Trophoblast cell (in vitro differentiated cells and primary cell): ENCODE data around the gene DDX20.

ENCODE experiments used
- DNase-seq, 2 donors: peaks; one replicate each; pipeline ENCODE4 v3.0.0-alpha.2; 2016
- H2AFZ ChIP-seq: 2 replicates; pipeline ENCODE4 v1.6.1; 2013; ENCODE audit warnings: low read length, moderate library complexity, mild to moderate bottlenecking; ENCODE audit not compliant: insufficient read depth, poor library complexity
- H2AK5ac ChIP-seq: 2 replicates; pipeline ENCODE4 v1.6.1; 2013; ENCODE audit warnings: mild to moderate bottlenecking, low read length
- H2BK120ac ChIP-seq: 2 replicates; pipeline ENCODE4 v1.6.1; 2013; ENCODE audit warnings: low read length, mild to moderate bottlenecking, moderate library complexity; ENCODE audit not compliant: insufficient read depth, poor library complexity
- H2BK12ac ChIP-seq: 2 replicates; pipeline ENCODE4 v1.6.1; 2013; ENCODE audit warnings: mild to moderate bottlenecking, low read length, moderate library complexity
- H2BK5ac ChIP-seq: 2 replicates; pipeline ENCODE4 v1.6.1; 2013; ENCODE audit warnings: low read length, low read depth, moderate library complexity, mild to moderate bottlenecking; ENCODE audit not compliant: poor library complexity
- H3K14ac ChIP-seq: 2 replicates; pipeline ENCODE4 v1.6.1; 2013; ENCODE audit warnings: mild to moderate bottlenecking, low read length
- H3K18ac ChIP-seq: 2 replicates; pipeline ENCODE4 v1.6.1; 2013; ENCODE audit warnings: mild to moderate bottlenecking, low read length
- H3K23ac ChIP-seq: 2 replicates; pipeline ENCODE4 v1.6.1; 2013; ENCODE audit warnings: low read length
- H3K27ac ChIP-seq: 2 replicates; pipeline ENCODE4 v1.5.1; 2013; ENCODE audit warnings: low read depth, mild to moderate bottlenecking, inconsistent platforms, low read length, moderate library complexity
- H3K27me3 ChIP-seq: 2 replicates; pipeline ENCODE4 v1.6.1; 2013; ENCODE audit warnings: inconsistent platforms, mild to moderate bottlenecking, low read length, moderate library complexity; ENCODE audit not compliant: insufficient read depth
- H3K36me3 ChIP-seq, 2 experiments: 1 replicate in 1 of 2; 2 replicates in 1 of 2; pipeline ENCODE4 v1.6.1; 2013; ENCODE audit warnings: low read length in 2 of 2, mild to moderate bottlenecking in 2 of 2, moderate library complexity in 1 of 2; ENCODE audit not compliant: insufficient read depth in 2 of 2, control insufficient read depth in 1 of 2
- H3K4ac ChIP-seq: 2 replicates; pipeline ENCODE4 v1.6.1; 2013; ENCODE audit warnings: low read depth, mild to moderate bottlenecking, low read length, moderate library complexity
- H3K4me1 ChIP-seq, 2 experiments: 1 replicate in 1 of 2; 2 replicates in 1 of 2; pipeline ENCODE4 v1.6.1; 2013; ENCODE audit warnings: low read length in 2 of 2, mild to moderate bottlenecking in 2 of 2, moderate library complexity in 1 of 2; ENCODE audit not compliant: insufficient read depth in 2 of 2, control insufficient read depth in 1 of 2
- H3K4me2 ChIP-seq: 2 replicates; pipeline ENCODE4 v1.6.1; 2013; ENCODE audit warnings: inconsistent platforms, mild to moderate bottlenecking, low read length, moderate library complexity
- H3K4me3 ChIP-seq: 2 replicates; pipeline ENCODE4 v1.5.1; 2013; ENCODE audit warnings: mild to moderate bottlenecking, low read depth, low read length, inconsistent platforms
- H3K79me1 ChIP-seq: one replicate; pipeline ENCODE4 v1.6.1; 2013; ENCODE audit warnings: low read length
- H3K79me2 ChIP-seq: 2 replicates; pipeline ENCODE4 v1.6.1; 2013; ENCODE audit warnings: low read length, mild to moderate bottlenecking; ENCODE audit not compliant: control insufficient read depth, insufficient read depth, poor library complexity
- H3K9ac ChIP-seq: 2 replicates; pipeline ENCODE4 v1.6.1; 2013; ENCODE audit warnings: mild to moderate bottlenecking, low read length
- H3K9me3 ChIP-seq: 2 replicates; pipeline ENCODE4 v1.6.1; 2013; ENCODE audit warnings: low read depth, mild to moderate bottlenecking, control low read depth, inconsistent platforms, low read length; ENCODE audit not compliant: insufficient read depth
- H4K12ac ChIP-seq: 2 replicates; pipeline ENCODE4 v1.6.1; 2013; ENCODE audit warnings: low read depth, mild to moderate bottlenecking, low read length, moderate library complexity
- H4K8ac ChIP-seq: 2 replicates; pipeline ENCODE4 v1.6.1; 2013; ENCODE audit warnings: low read depth, mild to moderate bottlenecking, low read length, moderate library complexity
- H4K91ac ChIP-seq: one replicate; pipeline ENCODE4 v1.6.1; 2013; ENCODE audit warnings: low read depth, mild to moderate bottlenecking, low read length, moderate library complexity
- WGBS: extraction: QIAGEN DNeasy Blood & Tissue Kit; methylation state at CpG from one replicate; pipeline ENCODE4 v1.1.7; 2013; ENCODE audit warnings: missing lambda C conversion rate; ENCODE audit not compliant: insufficient read length, insufficient coverage; ENCODE audit errors: extremely low coverage; 5-methylcytosine and 5-hydroxymethylcytosine counted together

Gene DDX20

DNA sequence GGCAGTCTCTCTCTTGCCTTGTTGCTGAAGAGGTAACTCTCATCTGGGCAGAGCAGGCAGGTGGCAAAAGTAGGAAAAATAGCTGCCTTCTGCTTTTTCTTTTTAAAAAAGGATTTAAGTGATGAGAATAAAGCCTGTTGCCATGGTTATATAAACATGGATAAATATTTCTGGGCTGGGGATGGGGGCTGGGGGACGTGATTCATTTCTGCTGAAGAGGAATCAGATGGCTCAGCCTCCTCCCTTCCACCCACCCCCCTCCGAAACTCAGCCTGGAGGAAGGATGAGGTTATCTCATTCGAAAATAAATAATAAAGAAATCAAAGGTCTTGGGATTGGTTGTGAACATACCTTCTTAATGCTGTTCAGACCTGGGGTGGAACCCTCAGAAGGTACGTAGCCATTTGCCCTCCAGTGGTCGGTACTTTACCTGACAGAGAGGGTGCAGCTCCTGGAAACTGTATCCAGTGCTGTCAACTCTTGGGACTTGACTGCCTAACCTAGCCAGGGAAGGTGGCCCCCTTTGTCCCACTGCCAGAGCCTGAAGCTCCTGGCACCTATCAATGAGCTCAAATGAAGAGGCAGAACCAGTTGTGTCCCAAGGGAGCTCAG, 12.7 kb upstream of the DDX20 start:
- Histone ChIP-seq H2AK5ac (no peak overlapping the region), H3K4ac (no peak overlapping the region), H4K12ac (no peak overlapping the region), H3K4me2 (no peak overlapping the region), H3K36me3 (no peaks in the 10 kb centered on the region), H3K79me1 (peaks cover 3% of the 10 kb centered on the region), H3K4me3 (no peak overlapping the region), H3K79me2 (no peaks in the 10 kb centered on the region), H2BK120ac (no peak overlapping the region), H3K18ac (no peak overlapping the region), H3K9ac (no peak overlapping the region), H4K8ac (no peak overlapping the region), H2BK5ac (no peak overlapping the region), H3K9me3 (peaks cover 1% of the 10 kb centered on the region), H3K27ac (no peak overlapping the region), H3K14ac (no peak overlapping the region), H2AFZ (no peak overlapping the region), H3K4me1 (peaks cover 16 to 17% of the 10 kb centered on the region in 2 experiments), H3K27me3 (peaks cover 23% of the 10 kb centered on the region), H2BK12ac (no peak overlapping the region), H4K91ac (no peak overlapping the region), H3K23ac (no peak overlapping the region)
- DNase-seq, result peak; percentile 36 to 46
- no CpG with 5 or more reads among the region's 5 CpGs for WGBS

DNA sequence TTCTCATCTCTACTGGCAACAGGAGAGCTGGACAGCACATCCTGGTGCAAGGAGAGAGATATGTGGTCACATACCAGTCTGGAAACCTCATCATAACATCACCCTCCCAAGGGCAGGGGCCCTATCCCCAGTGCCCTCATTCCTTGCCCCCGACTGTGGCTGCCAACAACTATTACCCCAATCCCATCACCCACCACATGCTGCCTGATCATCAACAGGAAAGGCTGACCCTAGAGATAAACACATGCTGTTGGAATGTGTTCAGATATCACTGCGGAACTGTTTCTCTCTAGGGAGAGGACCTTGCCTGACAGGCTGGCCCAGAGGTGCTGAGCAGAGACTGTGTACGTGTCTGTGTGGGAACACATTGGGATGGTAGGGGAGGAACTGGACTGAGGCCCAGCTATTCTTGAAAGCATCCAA, 12.0 kb upstream of the DDX20 start:
- no peak overlapping the region for H3K4me3 ChIP-seq
- no peak overlapping the region for H2AK5ac ChIP-seq
- H4K91ac ChIP-seq, result no peak overlapping the region
- DNase-seq, result peak; percentile 61 to 72
- no peak overlapping the region for H3K27ac ChIP-seq
- H2BK12ac ChIP-seq, result no peak overlapping the region
- no peaks in the 10 kb centered on the region for H3K79me1 ChIP-seq
- H3K36me3 ChIP-seq, result no peaks in the 10 kb centered on the region
- no peak overlapping the region for H2AFZ ChIP-seq
- H2BK120ac ChIP-seq, result no peak overlapping the region
- no peak overlapping the region for H2BK5ac ChIP-seq
- no peak overlapping the region for H3K18ac ChIP-seq
- H3K9me3 ChIP-seq, result peaks cover 1% of the 10 kb centered on the region
- no peak overlapping the region for H3K14ac ChIP-seq
- no peak overlapping the region for H3K4ac ChIP-seq
- H3K27me3 ChIP-seq, result peaks cover 19% of the 10 kb centered on the region
- no peak overlapping the region for H3K23ac ChIP-seq
- H4K12ac ChIP-seq, result no peak overlapping the region
- H3K9ac ChIP-seq, result no peak overlapping the region
- WGBS, result no CpG with 5 or more reads among the region's 3 CpGs
- H3K4me2 ChIP-seq, result no peak overlapping the region
- no peaks in the 10 kb centered on the region for H3K79me2 ChIP-seq
- no peak overlapping the region for H4K8ac ChIP-seq
- H3K4me1 ChIP-seq, result peaks cover 10 to 11% of the 10 kb centered on the region in 2 experiments

DNA sequence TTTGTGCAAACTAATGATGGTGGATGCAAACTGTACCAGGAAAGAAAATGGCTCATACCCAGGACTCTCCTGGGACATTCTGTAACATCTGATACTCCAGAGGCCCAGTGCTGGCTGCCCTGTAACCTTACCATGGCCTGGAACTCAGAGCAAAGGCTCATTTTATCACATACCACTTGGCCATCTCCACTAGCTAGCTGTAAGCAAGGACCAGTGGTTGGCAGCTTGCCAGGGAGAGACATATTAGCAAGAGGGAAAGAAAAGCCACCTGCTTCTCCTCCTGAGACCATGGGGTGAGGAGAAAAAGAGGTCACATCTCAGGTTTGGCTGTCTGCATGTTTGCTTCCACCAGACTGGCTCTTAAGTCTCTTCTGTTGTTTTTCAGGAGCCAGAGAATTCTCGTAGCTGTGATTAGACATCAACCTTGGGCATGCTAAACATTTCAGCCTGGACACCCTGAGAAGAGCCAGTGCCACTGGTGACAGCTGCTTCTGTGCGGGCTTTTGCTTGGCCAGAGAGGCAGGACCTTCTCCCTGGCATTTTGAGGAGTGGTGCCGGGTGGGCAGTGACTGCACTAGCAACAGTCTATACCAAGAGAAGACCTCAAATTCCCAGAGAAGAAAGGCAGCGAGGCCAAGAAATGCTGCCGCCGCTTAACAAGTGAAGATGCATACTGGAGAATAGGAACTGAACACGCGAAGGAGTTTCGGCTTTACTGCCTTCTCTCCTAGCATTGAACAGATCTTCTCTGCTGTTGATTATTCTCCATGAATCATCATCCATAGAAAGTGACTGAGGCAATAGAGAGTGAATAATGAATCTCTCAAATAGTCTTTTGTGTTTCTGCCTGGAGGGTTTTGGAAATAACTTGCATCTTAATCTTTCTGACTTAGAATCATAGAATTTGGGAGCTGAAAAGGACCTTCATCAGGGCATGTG, 9.8 kb upstream of the DDX20 start:
- no peak overlapping the region for H4K8ac ChIP-seq

DNA sequence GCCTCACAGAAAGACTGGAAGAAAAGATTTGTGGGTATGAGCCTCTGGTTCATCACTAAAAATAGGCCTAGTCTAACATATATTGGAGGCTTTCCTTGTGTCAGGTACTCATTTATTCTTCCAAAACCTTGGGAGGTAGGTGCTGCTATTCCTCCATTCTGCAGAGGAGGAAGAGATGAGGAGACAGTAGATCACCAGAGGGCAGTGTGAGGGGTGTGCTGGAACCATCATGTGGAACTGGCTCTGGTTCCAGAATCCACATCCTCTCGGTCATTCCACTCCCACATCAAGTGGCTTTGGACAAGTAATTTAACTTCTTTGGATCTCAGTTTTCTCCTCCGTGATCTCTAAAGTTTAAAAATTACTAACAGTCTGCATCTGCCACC, 9.1 kb upstream of the DDX20 start:
- H3K36me3 ChIP-seq, result no peaks in the 10 kb centered on the region
- WGBS, result no CpG with 5 or more reads among the region's 2 CpGs
- no peak overlapping the region for H3K9ac ChIP-seq
- H2BK120ac ChIP-seq, result no peak overlapping the region
- H4K8ac ChIP-seq, result no peak overlapping the region
- no peak overlapping the region for H3K27ac ChIP-seq
- H2AFZ ChIP-seq, result no peak overlapping the region
- no peak overlapping the region for H3K18ac ChIP-seq
- H3K14ac ChIP-seq, result no peak overlapping the region
- H3K4me2 ChIP-seq, result no peak overlapping the region
- H2AK5ac ChIP-seq, result no peak overlapping the region
- H3K4ac ChIP-seq, result no peak overlapping the region
- H3K79me2 ChIP-seq, result no peaks in the 10 kb centered on the region
- H3K9me3 ChIP-seq, result peaks cover 1% of the 10 kb centered on the region
- DNase-seq, result no peak
- H3K4me1 ChIP-seq, result no peaks in the 10 kb centered on the region
- no peak overlapping the region for H3K23ac ChIP-seq
- H4K12ac ChIP-seq, result no peak overlapping the region
- no peaks in the 10 kb centered on the region for H3K79me1 ChIP-seq
- H2BK12ac ChIP-seq, result no peak overlapping the region
- H3K4me3 ChIP-seq, result no peak overlapping the region
- H2BK5ac ChIP-seq, result no peak overlapping the region
- H4K91ac ChIP-seq, result no peak overlapping the region
- H3K27me3 ChIP-seq, result no peaks in the 10 kb centered on the region

More for the DNA sequence above, 9.8 kb upstream of the DDX20 start:
- Histone ChIP-seq H3K4me2 (no peak overlapping the region), H3K4me1 (no peaks in the 10 kb centered on the region), H3K27ac (no peak overlapping the region), H3K14ac (no peak overlapping the region), H2BK5ac (no peak overlapping the region), H2AK5ac (no peak overlapping the region), H3K23ac (no peak overlapping the region), H3K36me3 (no peaks in the 10 kb centered on the region), H4K12ac (no peak overlapping the region), H3K27me3 (peaks cover 3% of the 10 kb centered on the region), H3K9me3 (peaks cover 1% of the 10 kb centered on the region), H2AFZ (no peak overlapping the region), H3K18ac (no peak overlapping the region), H4K91ac (no peak overlapping the region), H3K79me2 (no peaks in the 10 kb centered on the region), H3K79me1 (no peaks in the 10 kb centered on the region), H3K4me3 (no peak overlapping the region), H2BK12ac (no peak overlapping the region), H2BK120ac (no peak overlapping the region), H3K9ac (no peak overlapping the region), H3K4ac (no peak overlapping the region)
- no CpG with 5 or more reads among the region's 9 CpGs for WGBS
- peak; percentile 36 to 45 for DNase-seq
